Sigmoid colon (tissue), 3 donors: ENCODE results near the gene MAML3.

Source experiments
- POLR2A ChIP-seq, 2 donors: fragments of 450-650 bp; IDR thresholded peaks; one replicate each; pipeline ENCODE4 v1.6.1; 2016; ENCODE audit warnings: antibody characterized with exemption in 2 of 2, mild to moderate bottlenecking in 2 of 2, moderate library complexity in 2 of 2
- TF ChIP-seq, protein P1 (sequence below), 4 experiments: fragments of 450-650 bp in 3 of 4; fragments of 200-600 bp in 1 of 4; IDR thresholded peaks; one replicate each; pipeline ENCODE4 v1.5.1; 2016 to 2019; ENCODE audit warnings: antibody characterized with exemption in 4 of 4, mild to moderate bottlenecking in 3 of 4, moderate library complexity in 2 of 4

DNA sequence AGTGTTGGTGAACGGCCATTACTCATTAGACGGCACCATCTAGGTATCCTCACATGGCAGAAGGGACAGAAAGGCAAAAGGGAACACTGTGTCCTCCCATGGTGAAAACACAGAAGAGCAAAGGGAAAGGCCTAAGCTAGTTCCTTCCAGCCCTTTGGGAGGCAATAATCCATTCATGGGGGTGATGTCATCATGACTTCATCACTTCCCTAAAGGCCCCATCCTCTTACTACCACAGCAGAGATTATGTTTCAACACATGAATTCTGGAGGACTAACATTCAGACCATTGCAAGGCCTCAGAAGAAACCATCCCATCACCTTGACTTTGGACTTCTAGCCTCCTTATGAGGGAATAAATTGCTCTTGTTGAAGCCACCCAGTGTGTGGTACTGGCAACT lies 250.1 kb downstream of the MAML3 start:
- TF ChIP-seq, protein P1, sequence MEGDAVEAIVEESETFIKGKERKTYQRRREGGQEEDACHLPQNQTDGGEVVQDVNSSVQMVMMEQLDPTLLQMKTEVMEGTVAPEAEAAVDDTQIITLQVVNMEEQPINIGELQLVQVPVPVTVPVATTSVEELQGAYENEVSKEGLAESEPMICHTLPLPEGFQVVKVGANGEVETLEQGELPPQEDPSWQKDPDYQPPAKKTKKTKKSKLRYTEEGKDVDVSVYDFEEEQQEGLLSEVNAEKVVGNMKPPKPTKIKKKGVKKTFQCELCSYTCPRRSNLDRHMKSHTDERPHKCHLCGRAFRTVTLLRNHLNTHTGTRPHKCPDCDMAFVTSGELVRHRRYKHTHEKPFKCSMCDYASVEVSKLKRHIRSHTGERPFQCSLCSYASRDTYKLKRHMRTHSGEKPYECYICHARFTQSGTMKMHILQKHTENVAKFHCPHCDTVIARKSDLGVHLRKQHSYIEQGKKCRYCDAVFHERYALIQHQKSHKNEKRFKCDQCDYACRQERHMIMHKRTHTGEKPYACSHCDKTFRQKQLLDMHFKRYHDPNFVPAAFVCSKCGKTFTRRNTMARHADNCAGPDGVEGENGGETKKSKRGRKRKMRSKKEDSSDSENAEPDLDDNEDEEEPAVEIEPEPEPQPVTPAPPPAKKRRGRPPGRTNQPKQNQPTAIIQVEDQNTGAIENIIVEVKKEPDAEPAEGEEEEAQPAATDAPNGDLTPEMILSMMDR (IDR thresholded peaks at IDR 0.05), result no peak
- TF ChIP-seq POLR2A (IDR thresholded peaks at IDR 0.05), result no peak
